HFF-Myc (cell line): ENCODE data around the gene CPTP.

Experiments used
- DNase-seq: peaks from one replicate; pipeline ENCODE4 v3.0.0-alpha.2; 2011; ENCODE audit warnings: low read depth; ENCODE audit errors: extremely low read depth
- H3K4me3 ChIP-seq: replicated peaks from 2 replicates; pipeline ENCODE4 v1.5.1; 2011; ENCODE audit warnings: low read depth, mild to moderate bottlenecking, control low read depth, low read length
- TF ChIP-seq, protein P1 (sequence below): IDR thresholded peaks from 2 replicates; pipeline ENCODE4 v1.5.1; 2012; ENCODE audit warnings: mild to moderate bottlenecking, low read depth, low read length, control low read depth; ENCODE audit errors: missing control alignments

CPTP gene

GRCh38 chr1:1292851-1293250 lies 31.8 kb upstream of the CPTP start:
- TF ChIP-seq, protein P1, sequence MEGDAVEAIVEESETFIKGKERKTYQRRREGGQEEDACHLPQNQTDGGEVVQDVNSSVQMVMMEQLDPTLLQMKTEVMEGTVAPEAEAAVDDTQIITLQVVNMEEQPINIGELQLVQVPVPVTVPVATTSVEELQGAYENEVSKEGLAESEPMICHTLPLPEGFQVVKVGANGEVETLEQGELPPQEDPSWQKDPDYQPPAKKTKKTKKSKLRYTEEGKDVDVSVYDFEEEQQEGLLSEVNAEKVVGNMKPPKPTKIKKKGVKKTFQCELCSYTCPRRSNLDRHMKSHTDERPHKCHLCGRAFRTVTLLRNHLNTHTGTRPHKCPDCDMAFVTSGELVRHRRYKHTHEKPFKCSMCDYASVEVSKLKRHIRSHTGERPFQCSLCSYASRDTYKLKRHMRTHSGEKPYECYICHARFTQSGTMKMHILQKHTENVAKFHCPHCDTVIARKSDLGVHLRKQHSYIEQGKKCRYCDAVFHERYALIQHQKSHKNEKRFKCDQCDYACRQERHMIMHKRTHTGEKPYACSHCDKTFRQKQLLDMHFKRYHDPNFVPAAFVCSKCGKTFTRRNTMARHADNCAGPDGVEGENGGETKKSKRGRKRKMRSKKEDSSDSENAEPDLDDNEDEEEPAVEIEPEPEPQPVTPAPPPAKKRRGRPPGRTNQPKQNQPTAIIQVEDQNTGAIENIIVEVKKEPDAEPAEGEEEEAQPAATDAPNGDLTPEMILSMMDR: no peak
- no peak overlapping the region for H3K4me3 ChIP-seq
- no peak for DNase-seq

DNA sequence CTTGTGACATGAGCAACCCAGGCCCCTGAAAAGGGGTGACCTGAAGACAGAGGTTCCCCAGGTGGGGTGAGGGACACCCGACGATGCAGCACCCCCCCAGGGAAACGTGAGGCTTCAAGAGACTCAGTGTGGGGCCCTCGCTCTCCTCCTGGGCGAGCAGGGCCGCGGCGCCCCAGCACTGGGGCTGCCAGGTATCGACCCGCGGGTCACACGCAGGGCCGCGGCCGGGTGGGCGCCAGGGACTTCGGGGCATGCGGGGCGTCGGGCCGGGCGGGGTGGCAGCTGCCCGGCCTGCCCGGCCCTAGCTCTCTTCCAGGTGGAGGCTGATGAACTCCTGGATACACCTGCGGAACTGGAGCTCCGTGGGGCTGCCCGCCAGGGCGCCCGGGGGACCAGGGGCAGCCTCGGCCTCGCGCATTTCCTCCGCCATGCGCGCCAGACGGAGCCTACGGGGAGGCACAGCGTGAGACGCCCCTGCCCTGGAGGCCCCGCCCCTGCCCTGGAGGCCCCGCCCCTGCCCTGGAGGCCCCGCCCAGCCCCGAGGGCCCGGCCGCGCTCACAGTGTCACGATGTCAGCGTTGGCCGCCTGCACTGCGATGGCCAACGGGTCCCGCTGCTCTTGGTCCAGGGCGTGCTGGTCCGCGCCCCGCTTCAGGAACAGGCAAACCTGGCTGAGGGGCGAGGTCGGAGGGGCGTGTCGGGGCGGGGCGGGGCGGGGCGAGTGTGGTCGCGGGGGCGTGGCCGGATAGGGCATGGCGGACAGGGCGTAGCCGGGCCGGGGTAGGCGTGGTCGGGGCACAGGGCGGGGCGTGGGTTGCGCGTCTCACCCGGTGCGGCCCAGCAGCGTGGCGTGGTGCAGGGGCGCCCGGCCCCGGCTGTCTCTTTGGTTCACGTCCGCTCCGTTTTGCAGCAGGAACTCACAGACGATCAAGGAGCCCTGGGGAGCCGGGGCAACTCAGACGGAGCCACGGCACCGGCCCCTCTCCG lies 31.0 kb upstream of the CPTP start:
- no peak overlapping the region for H3K4me3 ChIP-seq
- TF ChIP-seq, protein P1: no peak
- no peak for DNase-seq

DNA sequence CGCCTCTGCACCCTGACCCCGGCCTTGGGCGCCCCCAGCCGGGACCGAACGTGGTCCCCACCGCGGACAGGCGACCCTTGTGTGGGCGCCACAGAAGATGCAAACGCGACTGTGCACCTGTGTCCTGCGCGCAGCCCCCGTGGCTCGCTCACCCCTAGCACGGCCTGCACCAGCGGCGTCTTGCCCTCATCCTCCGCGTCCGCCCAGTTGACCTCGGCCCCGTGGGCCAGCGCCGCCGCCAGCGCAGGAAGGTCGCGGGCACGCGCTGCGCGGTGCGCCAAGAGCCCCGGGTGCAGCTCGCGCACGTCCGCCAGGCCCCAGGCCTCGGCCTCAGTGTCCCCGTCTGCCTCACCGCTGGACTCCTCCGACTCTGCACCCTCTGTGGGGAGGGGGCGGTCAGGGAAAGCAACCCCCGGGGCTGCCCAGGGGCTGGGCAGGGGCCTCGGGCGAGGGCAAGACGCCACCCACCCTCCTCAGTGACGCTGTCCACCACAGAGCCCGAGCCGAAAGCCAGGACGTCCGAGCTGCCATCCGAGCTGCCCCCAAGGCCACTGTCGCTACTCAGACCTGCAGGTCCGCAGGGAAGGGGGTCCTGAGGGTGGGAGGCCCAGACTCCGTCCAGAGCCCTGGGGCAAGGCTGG lies 30.2 kb upstream of the CPTP start:
- no peak for DNase-seq
- H3K4me3 ChIP-seq: no peak overlapping the region
- TF ChIP-seq, protein P1: no peak

GRCh38 chr1:1295154-1295923 lies 29.3 kb upstream of the CPTP start:
- TF ChIP-seq, protein P1: no peak

DNA sequence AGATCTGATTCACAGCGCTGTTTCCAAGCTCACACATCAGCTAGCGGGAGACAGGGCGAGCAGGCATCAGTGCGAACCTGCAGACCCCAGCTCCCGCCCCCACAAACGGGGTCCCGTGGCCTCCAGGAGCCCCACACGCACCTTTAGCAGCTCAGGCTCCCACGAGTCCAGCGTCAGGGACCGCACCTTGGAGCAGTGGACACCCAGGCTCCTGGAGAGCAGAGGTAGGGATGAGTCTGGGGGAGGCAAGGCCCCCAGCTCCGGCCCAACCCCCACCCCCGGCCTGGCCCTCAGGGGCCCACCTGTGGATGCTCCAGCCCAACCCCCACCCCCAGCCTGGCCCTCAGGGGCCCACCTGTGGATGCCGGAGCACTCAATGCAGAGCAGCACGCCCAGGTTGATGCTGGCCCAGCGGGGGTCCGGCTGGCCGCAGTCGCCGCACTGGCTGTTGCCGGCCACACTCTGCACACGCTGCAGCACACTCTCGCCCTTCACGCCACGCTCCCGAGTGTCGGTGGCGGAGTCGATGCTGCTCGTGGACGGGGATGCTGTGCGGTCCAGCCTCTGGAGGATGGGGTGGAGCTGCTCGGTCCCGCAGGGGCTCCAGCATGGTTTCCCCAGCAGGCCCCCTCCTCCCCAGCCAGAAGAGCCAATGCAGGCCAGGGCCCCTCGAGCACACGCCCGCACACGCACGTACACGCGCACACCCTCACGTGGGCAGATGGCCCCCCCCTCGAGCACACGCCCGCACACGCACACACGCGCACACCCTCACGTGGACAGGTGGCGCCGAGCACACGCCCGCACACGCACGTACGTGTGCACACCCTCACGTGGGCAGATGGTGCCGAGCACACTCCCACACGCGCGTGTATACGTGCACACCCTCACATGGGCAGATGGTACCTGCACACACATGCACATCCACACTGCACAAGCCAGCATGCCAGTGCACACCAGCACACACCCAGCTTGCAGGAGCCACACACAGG lies 28.2 kb upstream of the CPTP start:
- H3K4me3 ChIP-seq: no peak overlapping the region
- TF ChIP-seq, protein P1: no peak
- DNase-seq: no peak

More at GRCh38 chr1:1295154-1295923, 29.3 kb upstream of the CPTP start:
- DNase-seq: no peak
- no peak overlapping the region for H3K4me3 ChIP-seq
